Transverse colon (tissue), 4 donors: ENCODE measurements around the gene PRKCE.

Experiments used
- POLR2A ChIP-seq: fragments of 450-650 bp; IDR thresholded peaks from one replicate; pipeline ENCODE4 v1.6.1; 2016; ENCODE audit warnings: antibody characterized with exemption, mild to moderate bottlenecking, moderate library complexity
- POLR2AphosphoS5 ChIP-seq, 3 donors: sonication (generic); formaldehyde crosslinking; IDR thresholded peaks; one replicate each; pipeline ENCODE4 v1.6.1; 2016; ENCODE audit warnings: antibody characterized with exemption in 3 of 3
- TF ChIP-seq, protein P1 (sequence below), 5 experiments: fragments of 200-600 bp in 3 of 5; fragments of 450-650 bp in 2 of 5; sonication (generic) in 3 of 5; IDR thresholded peaks; 1 replicate in 2 of 5; 2 replicates in 3 of 5; pipeline ENCODE4 v1.5.1; 2016 to 2017; ENCODE audit warnings: antibody characterized with exemption in 5 of 5, inconsistent platforms in 3 of 5, mild to moderate bottlenecking in 2 of 5, moderate library complexity in 1 of 5

DNA sequence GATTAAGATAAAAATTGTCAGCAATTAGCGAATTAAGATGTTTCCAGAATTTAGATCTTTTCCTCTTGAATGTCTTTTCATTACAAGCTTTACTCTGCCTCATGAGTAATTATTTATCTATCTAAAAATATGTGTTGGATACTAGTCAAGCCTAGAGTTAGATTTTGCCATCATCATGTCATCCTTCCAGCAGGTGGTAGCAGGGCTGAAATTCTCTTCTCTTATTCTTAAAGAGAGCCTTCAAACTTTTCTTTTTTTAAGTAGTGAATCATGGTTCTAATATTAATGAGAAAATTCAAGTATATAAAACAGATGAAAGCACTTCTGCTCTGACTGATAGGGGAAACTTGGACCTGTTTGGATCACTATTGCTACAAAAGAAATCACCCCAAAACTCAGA, 405.1 kb downstream of the PRKCE start:
- TF ChIP-seq, protein P1, sequence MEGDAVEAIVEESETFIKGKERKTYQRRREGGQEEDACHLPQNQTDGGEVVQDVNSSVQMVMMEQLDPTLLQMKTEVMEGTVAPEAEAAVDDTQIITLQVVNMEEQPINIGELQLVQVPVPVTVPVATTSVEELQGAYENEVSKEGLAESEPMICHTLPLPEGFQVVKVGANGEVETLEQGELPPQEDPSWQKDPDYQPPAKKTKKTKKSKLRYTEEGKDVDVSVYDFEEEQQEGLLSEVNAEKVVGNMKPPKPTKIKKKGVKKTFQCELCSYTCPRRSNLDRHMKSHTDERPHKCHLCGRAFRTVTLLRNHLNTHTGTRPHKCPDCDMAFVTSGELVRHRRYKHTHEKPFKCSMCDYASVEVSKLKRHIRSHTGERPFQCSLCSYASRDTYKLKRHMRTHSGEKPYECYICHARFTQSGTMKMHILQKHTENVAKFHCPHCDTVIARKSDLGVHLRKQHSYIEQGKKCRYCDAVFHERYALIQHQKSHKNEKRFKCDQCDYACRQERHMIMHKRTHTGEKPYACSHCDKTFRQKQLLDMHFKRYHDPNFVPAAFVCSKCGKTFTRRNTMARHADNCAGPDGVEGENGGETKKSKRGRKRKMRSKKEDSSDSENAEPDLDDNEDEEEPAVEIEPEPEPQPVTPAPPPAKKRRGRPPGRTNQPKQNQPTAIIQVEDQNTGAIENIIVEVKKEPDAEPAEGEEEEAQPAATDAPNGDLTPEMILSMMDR (IDR thresholded peaks at IDR 0.05): no peak
- TF ChIP-seq POLR2AphosphoS5 (IDR thresholded peaks at IDR 0.05) (no peak), POLR2A (no peak)
